ENCODE data around the gene MYCN.
"Not testable (repeated sequence)": the region's sequence is repeated elsewhere in the genome, so short reads cannot be mapped to it uniquely, and the experiment has no call there.

The MYCN gene

GRCh38 chr2:15914596-15915385 lies 25.6 kb upstream of the MYCN start:
- TF ChIP-seq, protein P1, sequence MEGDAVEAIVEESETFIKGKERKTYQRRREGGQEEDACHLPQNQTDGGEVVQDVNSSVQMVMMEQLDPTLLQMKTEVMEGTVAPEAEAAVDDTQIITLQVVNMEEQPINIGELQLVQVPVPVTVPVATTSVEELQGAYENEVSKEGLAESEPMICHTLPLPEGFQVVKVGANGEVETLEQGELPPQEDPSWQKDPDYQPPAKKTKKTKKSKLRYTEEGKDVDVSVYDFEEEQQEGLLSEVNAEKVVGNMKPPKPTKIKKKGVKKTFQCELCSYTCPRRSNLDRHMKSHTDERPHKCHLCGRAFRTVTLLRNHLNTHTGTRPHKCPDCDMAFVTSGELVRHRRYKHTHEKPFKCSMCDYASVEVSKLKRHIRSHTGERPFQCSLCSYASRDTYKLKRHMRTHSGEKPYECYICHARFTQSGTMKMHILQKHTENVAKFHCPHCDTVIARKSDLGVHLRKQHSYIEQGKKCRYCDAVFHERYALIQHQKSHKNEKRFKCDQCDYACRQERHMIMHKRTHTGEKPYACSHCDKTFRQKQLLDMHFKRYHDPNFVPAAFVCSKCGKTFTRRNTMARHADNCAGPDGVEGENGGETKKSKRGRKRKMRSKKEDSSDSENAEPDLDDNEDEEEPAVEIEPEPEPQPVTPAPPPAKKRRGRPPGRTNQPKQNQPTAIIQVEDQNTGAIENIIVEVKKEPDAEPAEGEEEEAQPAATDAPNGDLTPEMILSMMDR (IDR thresholded peaks at IDR 0.05; ENCODE audit: low read depth, low read length, missing control alignments): no peak
- H3K4me3 ChIP-seq (replicated peaks; ENCODE audit: low read depth, low read length): no peak overlapping the region
- DNase-seq (ENCODE audit: extremely low read depth, low read depth): no peak

- not testable (repeated sequence) for H3K4me3 ChIP-seq (replicated peaks; ENCODE audit: low read depth, low read length); DNase-seq (ENCODE audit: extremely low read depth, low read depth)
Observed at GRCh38 chr2:15915546-15915945, 24.8 kb upstream of the MYCN start.

GRCh38 chr2:15916336-15916735 lies 24.0 kb upstream of the MYCN start:
- no peak overlapping the region for H3K4me3 ChIP-seq (replicated peaks; ENCODE audit: low read depth, low read length)
- TF ChIP-seq, protein P1 (IDR thresholded peaks at IDR 0.05; ENCODE audit: low read depth, low read length, missing control alignments): no peak
- no peak for DNase-seq (ENCODE audit: extremely low read depth, low read depth)

DNA sequence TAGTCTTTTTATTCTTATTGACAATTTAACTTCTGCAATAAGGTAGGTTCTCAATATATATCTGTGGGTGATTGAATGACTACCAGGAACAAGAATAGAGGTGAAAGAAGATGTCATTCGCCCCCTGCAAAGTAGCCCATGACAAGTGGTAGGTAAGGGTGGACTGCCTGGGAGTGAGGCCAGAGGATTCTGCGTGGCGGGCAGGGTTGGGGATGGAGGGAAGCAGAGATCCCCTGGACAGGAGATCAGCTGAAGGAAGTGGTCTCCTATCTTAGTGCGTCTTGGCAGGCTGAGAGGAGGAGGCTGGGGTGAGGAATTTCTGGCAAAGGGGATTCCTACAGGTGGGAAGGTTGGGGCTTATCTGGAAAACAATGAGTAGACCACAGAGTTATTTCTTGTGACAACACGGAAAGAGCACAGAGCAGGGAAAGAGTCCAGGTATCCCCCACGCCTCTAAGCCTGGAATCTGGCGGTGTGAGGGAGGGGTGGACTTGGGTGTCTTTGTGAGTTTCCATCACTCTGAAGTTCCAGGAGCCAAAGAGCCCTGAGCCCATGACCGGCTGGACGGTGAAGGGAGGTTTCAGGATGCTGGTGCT lies 21.5 kb upstream of the MYCN start:
- no peak overlapping the region for H3K4me3 ChIP-seq (replicated peaks; ENCODE audit: low read depth, low read length)
- DNase-seq (ENCODE audit: extremely low read depth, low read depth): no peak
- TF ChIP-seq, protein P1 (IDR thresholded peaks at IDR 0.05; ENCODE audit: low read depth, low read length, missing control alignments): no peak

DNA sequence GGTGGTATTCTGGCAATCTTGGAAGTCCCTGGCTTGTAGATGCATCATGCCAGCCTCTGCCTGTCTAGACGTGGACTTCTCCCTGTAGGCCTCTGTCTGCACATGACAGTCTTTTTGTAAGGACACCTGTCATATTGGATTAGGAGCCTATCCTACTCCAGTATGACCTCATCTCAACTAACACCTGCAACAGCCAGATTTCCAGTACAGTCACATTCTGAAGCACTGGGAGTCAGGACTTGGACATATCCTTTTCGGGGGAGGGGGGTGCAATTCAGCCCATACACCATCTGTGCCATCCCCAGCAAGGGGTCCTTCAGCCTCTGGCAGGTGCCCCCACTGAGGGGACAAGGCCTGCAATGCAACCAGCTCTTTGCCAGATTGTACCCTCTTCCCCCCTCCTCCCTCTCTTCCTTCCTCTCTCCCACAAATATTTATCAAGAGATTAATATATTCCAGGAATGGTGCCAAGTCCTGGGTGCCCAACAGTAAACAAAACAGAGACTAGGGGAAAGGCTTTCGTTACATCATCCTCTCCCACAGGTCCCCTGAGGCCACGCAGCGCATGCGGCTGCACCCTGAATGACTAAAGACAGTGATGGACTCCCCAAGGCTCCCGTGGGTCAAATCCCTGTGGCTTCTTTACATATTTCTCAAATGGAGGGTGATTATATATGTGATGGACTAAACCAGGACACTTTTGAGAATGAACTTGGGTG lies 20.5 kb upstream of the MYCN start:
- TF ChIP-seq, protein P1 (IDR thresholded peaks at IDR 0.05; ENCODE audit: low read depth, low read length, missing control alignments): no peak
- DNase-seq (ENCODE audit: extremely low read depth, low read depth): no peak
- no peak overlapping the region for H3K4me3 ChIP-seq (replicated peaks; ENCODE audit: low read depth, low read length)

DNA sequence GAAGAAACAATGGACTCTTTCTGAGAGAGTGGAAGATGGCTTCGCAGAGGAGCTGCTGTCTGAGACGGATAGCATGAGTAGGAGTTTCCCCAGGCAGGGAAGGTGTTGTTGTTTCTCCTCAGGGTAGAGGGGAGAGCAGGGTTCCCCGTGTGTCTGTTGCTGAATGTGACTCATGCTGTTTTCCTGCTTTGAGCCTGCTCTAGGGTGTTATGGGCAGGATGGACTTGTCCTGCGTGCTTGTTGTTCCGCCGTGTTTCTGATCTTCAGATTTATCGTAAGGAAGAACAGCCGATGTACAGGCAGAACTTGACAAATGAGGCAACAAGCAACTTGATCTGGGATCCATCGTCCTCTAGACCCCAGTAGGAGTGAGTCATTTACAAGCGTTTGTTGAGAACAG lies 19.7 kb upstream of the MYCN start:
- DNase-seq (ENCODE audit: extremely low read depth, low read depth): no peak
- no peak overlapping the region for H3K4me3 ChIP-seq (replicated peaks; ENCODE audit: low read depth, low read length)
- TF ChIP-seq, protein P1 (IDR thresholded peaks at IDR 0.05; ENCODE audit: low read depth, low read length, missing control alignments): no peak

- DNase-seq (ENCODE audit: extremely low read depth, low read depth): no peak
Observed at GRCh38 chr2:15923597-15923996, 16.8 kb upstream of the MYCN start.

More at GRCh38 chr2:15923597-15923996, 16.8 kb upstream of the MYCN start:
- TF ChIP-seq, protein P1 (IDR thresholded peaks at IDR 0.05; ENCODE audit: low read depth, low read length, missing control alignments): no peak
- H3K4me3 ChIP-seq (replicated peaks; ENCODE audit: low read depth, low read length): no peak overlapping the region

Data from HFF-Myc (cell line).